A549 (cell line): ENCODE measurements around the gene TEX261.

Experiments used
- CEBPB ChIP-seq, 2 experiments: fragments of >200 bp in 1 of 2; sonication (Bioruptor Twin) in 1 of 2; formaldehyde crosslinking in 1 of 2; IDR thresholded peaks; 2 replicates each; pipeline ENCODE4 v1.6.1; 2012 to 2016
- CTCF ChIP-seq: fragments of >200 bp; sonication (Bioruptor Twin); formaldehyde crosslinking; IDR thresholded peaks from 3 replicates; pipeline ENCODE4 v1.5.1; 2016
- JUN ChIP-seq, 2 experiments: fragments of >200 bp; sonication (Bioruptor Twin); formaldehyde crosslinking; IDR thresholded peaks; 2 replicates in 1 of 2; 3 replicates in 1 of 2; pipeline ENCODE4 v1.6.1; 2016 to 2017
- MAX ChIP-seq: IDR thresholded peaks from 2 replicates; pipeline ENCODE4 v1.6.1; 2012
- MYC ChIP-seq: IDR thresholded peaks from 2 replicates; pipeline ENCODE4 v1.6.1; 2012; ENCODE audit warnings: mild to moderate bottlenecking, inconsistent platforms, low read length, improper control_type of control experiment, borderline replicate concordance
- POLR2A ChIP-seq: IDR thresholded peaks from 2 replicates; pipeline ENCODE4 v1.6.1; 2012; ENCODE audit warnings: mild to moderate bottlenecking, low read length
- RAD21 ChIP-seq, 2 experiments: fragments of >200 bp in 1 of 2; sonication (Bioruptor Twin) in 1 of 2; formaldehyde crosslinking in 1 of 2; IDR thresholded peaks in 1 of 2; conservative IDR thresholded peaks in 1 of 2; 2 replicates in 1 of 2; 3 replicates in 1 of 2; pipeline ENCODE4 v1.6.1; 2012 to 2018; ENCODE audit warnings: inconsistent platforms in 1 of 2
- RFX5 ChIP-seq: fragments of 450-650 bp; IDR thresholded peaks from 2 replicates; pipeline ENCODE4 v1.7.1; 2014; ENCODE audit warnings: antibody characterized with exemption, mild to moderate bottlenecking, moderate library complexity
- SMC3 ChIP-seq: fragments of >200 bp; sonication (Bioruptor Twin); formaldehyde crosslinking; IDR thresholded peaks from 3 replicates; pipeline ENCODE4 v1.6.1; 2018; ENCODE audit warnings: inconsistent platforms
- ZC3H11A ChIP-seq: fragments of 450-650 bp; IDR thresholded peaks from 2 replicates; pipeline ENCODE4 v1.6.1; 2014; ENCODE audit warnings: antibody characterized with exemption, mild to moderate bottlenecking
- ZFP36 ChIP-seq: fragments of 450-650 bp; IDR thresholded peaks from 2 replicates; pipeline ENCODE4 v1.6.1; 2014; ENCODE audit warnings: borderline replicate concordance; ENCODE audit not compliant: partially characterized antibody

- no peak for TF ChIP-seq JUN (IDR thresholded peaks at IDR 0.05)
- no peak for TF ChIP-seq POLR2A
- TF ChIP-seq CTCF, result no peak
- no peak for TF ChIP-seq RAD21 (conservative IDR thresholded peaks at IDR 0.05 in 1 of 2, IDR thresholded peaks at IDR 0.05 in 1 of 2)
- TF ChIP-seq ZFP36, result no peak
- TF ChIP-seq CEBPB (IDR thresholded peaks at IDR 0.05), result no peak
- TF ChIP-seq ZC3H11A, result no peak
- no peak for TF ChIP-seq MAX
- TF ChIP-seq MYC, result no peak
- no peak for TF ChIP-seq SMC3
- no peak for TF ChIP-seq RFX5
These were observed 15.5 kb downstream of the TEX261 start for GRCh38 chr2:70979180-70979488.
